ENCODE measurements around the gene TM9SF4. TPM values are rescaled to one million over a fixed set of nuclear protein-coding genes. Genes with fewer than 3 reads are reported as not detected.
"Not testable (repeated sequence)": the region's sequence is repeated elsewhere in the genome, so short reads cannot be mapped to it uniquely, and the experiment has no call there.

Gene TM9SF4
- total RNA-seq, 4 donors from 2014 or later, result 18.0 to 22.9 (median 21.0) TPM

- no peak overlapping the region for H3K4me3 ChIP-seq
- H3K36me3 ChIP-seq, result no peaks in the 10 kb centered on the region
- in situ Hi-C loops (cut with MboI; ENCODE audit: low sequenced_read_pairs in 4 of 4) (loop anchor here in 1 of 4 donors (10.0 to 25.0 kb wide), 2 partner anchors 91 to 576 kb away; partner anchors contain the start of genes PLAGL2 and POFUT1), intact Hi-C loops (cut with DNase I; ENCODE audit: low total_unique reads) (loop anchor here (10.0 kb wide), 1 partner anchor 279 kb away; no protein-coding TSS in a partner anchor)
- H3K9me3 ChIP-seq, result no peaks in the 10 kb centered on the region
- no peaks in the 10 kb centered on the region for H3K27me3 ChIP-seq
- TF ChIP-seq CTCF (IDR thresholded peaks at IDR 0.05 in 4 of 5, conservative IDR thresholded peaks at IDR 0.05 in 1 of 5), result no peak
- no peak for TF ChIP-seq POLR2A (IDR thresholded peaks at IDR 0.05)
- peaks cover 50 to 64% of the 10 kb centered on the region in 2 donors for H3K4me1 ChIP-seq
- ATAC-seq, result no peak
- DNase-seq, result no peak
- H3K27ac ChIP-seq, result peak overlapping the region in 2 of 4 donors; percentile 83 to 85
These were observed 4.2 kb downstream of the TM9SF4 start for GRCh38 chr20:32113591-32114260.

- Histone ChIP-seq H3K27me3 (no peaks in the 10 kb centered on the region), H3K27ac (peak overlapping the region; percentile 69 to 85 (median 82)), H3K36me3 (no peaks in the 10 kb centered on the region), H3K9me3 (no peaks in the 10 kb centered on the region), H3K4me3 (no peak overlapping the region), H3K4me1 (peaks cover 50 to 61% of the 10 kb centered on the region in 2 donors)
- TF ChIP-seq POLR2A (IDR thresholded peaks at IDR 0.05) (no peak), CTCF (IDR thresholded peaks at IDR 0.05 in 4 of 5, conservative IDR thresholded peaks at IDR 0.05 in 1 of 5) (no peak)
- intact Hi-C loops (cut with DNase I; ENCODE audit: low total_unique reads) (loop anchor here (10.0 kb wide), 1 partner anchor 280 kb away; no protein-coding TSS in a partner anchor), in situ Hi-C loops (cut with MboI; ENCODE audit: low sequenced_read_pairs in 4 of 4) (loop anchor here in 1 of 4 donors (10.0 to 25.0 kb wide), 2 partner anchors 90 to 577 kb away; partner anchors contain the start of genes PLAGL2 and POFUT1)
- DNase-seq, result no peak
- no peak for ATAC-seq
These were observed 4.9 kb downstream of the TM9SF4 start for GRCh38 chr20:32114305-32114960.

GRCh38 chr20:32115211-32115767 is 5.8 kb downstream of the TM9SF4 start:
- in situ Hi-C loops (cut with MboI; ENCODE audit: low sequenced_read_pairs in 4 of 4) (loop anchor here in 1 of 4 donors (10.0 to 25.0 kb wide), 2 partner anchors 90 to 578 kb away; partner anchors contain the start of genes PLAGL2 and POFUT1), intact Hi-C loops (cut with DNase I; ENCODE audit: low total_unique reads) (loop anchor here (10.0 kb wide), 1 partner anchor 280 kb away; no protein-coding TSS in a partner anchor)
- Histone ChIP-seq H3K4me1 (peaks cover 47 to 60% of the 10 kb centered on the region in 2 donors), H3K27me3 (no peaks in the 10 kb centered on the region), H3K36me3 (no peaks in the 10 kb centered on the region), H3K9me3 (no peaks in the 10 kb centered on the region), H3K4me3 (no peak overlapping the region), H3K27ac (peak overlapping the region; percentile 69 to 85 (median 82))
- ATAC-seq (no peak), DNase-seq (no peak)
- TF ChIP-seq CTCF (IDR thresholded peaks at IDR 0.05 in 4 of 5, conservative IDR thresholded peaks at IDR 0.05 in 1 of 5) (no peak), POLR2A (IDR thresholded peaks at IDR 0.05) (no peak)

- H3K36me3 ChIP-seq, result no peaks in the 10 kb centered on the region
- peak overlapping the region; percentile 69 to 85 (median 82) for H3K27ac ChIP-seq
- in situ Hi-C loops (cut with MboI; ENCODE audit: low sequenced_read_pairs in 4 of 4) (loop anchor here in 1 of 4 donors (10.0 to 25.0 kb wide), 2 partner anchors 89 to 579 kb away; partner anchors contain the start of genes PLAGL2 and POFUT1), intact Hi-C loops (cut with DNase I; ENCODE audit: low total_unique reads) (loop anchor here (2.0 to 10.0 kb wide), 2 partner anchors 89 to 281 kb away; no protein-coding TSS in a partner anchor)
- ATAC-seq (peak; percentile 95), DNase-seq (peak; percentile 14 to 51)
- peaks cover 39 to 52% of the 10 kb centered on the region in 2 donors for H3K4me1 ChIP-seq
- H3K4me3 ChIP-seq, result no peak overlapping the region
- peak in 1 of 2 donors; percentile 28 for TF ChIP-seq POLR2A (IDR thresholded peaks at IDR 0.05)
- TF ChIP-seq CTCF (IDR thresholded peaks at IDR 0.05 in 4 of 5, conservative IDR thresholded peaks at IDR 0.05 in 1 of 5), result no peak
- H3K9me3 ChIP-seq, result no peaks in the 10 kb centered on the region
- no peaks in the 10 kb centered on the region for H3K27me3 ChIP-seq
These were observed 6.6 kb downstream of the TM9SF4 start for GRCh38 chr20:32116079-32116521.

GRCh38 chr20:32116796-32117195 is 7.3 kb downstream of the TM9SF4 start:
- not testable (repeated sequence) for H3K9me3 ChIP-seq, H3K36me3 ChIP-seq, H3K4me3 ChIP-seq, ATAC-seq, H3K27me3 ChIP-seq, DNase-seq
- H3K4me1 ChIP-seq, result peaks cover 34 to 47% of the 10 kb centered on the region in 2 donors
- peak overlapping the region; percentile 69 to 85 (median 82) for H3K27ac ChIP-seq
- intact Hi-C loops (cut with DNase I; ENCODE audit: low total_unique reads) (loop anchor here (2.0 to 10.0 kb wide), 2 partner anchors 88 to 282 kb away; no protein-coding TSS in a partner anchor), in situ Hi-C loops (cut with MboI; ENCODE audit: low sequenced_read_pairs in 4 of 4) (loop anchor here in 1 of 4 donors (10.0 to 25.0 kb wide), 2 partner anchors 88 to 579 kb away; partner anchors contain the start of genes PLAGL2 and POFUT1)

- H3K4me3 ChIP-seq, H3K27ac ChIP-seq, H3K9me3 ChIP-seq, DNase-seq, ATAC-seq, H3K36me3 ChIP-seq, H3K27me3 ChIP-seq: not testable (repeated sequence)
- peaks cover 34 to 38% of the 10 kb centered on the region in 2 donors for H3K4me1 ChIP-seq
- in situ Hi-C loops (cut with MboI; ENCODE audit: low sequenced_read_pairs in 4 of 4), result loop anchor here in 1 of 4 donors (10.0 to 25.0 kb wide), 2 partner anchors 86 to 581 kb away; partner anchors contain the start of genes PLAGL2 and POFUT1
- intact Hi-C loops (cut with DNase I; ENCODE audit: low total_unique reads), result loop anchor here (10.0 kb wide), 1 partner anchor 284 kb away; no protein-coding TSS in a partner anchor
These were observed 8.9 kb downstream of the TM9SF4 start for GRCh38 chr20:32118427-32118826.
